GM18858 (cell line): ENCODE data around the gene DNAJC8.

Source experiments
- ATAC-seq: cut with Tn5 transposase; IDR thresholded peaks from one replicate; pipeline ENCODE4 v1.9.1; 2021; ENCODE audit not compliant: unreplicated experiment

The DNAJC8 gene

GRCh38 chr1:28208818-28209441 lies 23.9 kb downstream of the DNAJC8 start:
- no peak for ATAC-seq

DNA sequence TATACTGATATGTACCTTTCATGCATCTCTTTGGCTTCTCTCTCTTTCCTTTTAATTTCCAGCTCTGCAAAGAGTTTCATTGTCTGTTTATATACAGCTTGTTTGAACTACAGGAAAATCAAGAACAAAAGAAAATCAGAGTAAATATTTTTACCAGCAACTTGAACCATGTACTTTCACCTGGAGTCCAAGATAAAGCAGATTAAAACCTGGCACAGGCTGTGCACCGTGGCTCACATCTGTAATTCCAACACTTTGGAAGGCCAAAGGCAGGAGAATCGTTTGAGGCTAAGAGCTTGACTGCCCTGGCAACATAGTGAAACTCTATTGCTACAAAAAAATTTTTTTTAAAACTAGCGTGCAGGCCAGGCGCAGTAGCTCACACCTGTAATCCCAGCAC lies 27.6 kb downstream of the DNAJC8 start:
- ATAC-seq: no peak

DNA sequence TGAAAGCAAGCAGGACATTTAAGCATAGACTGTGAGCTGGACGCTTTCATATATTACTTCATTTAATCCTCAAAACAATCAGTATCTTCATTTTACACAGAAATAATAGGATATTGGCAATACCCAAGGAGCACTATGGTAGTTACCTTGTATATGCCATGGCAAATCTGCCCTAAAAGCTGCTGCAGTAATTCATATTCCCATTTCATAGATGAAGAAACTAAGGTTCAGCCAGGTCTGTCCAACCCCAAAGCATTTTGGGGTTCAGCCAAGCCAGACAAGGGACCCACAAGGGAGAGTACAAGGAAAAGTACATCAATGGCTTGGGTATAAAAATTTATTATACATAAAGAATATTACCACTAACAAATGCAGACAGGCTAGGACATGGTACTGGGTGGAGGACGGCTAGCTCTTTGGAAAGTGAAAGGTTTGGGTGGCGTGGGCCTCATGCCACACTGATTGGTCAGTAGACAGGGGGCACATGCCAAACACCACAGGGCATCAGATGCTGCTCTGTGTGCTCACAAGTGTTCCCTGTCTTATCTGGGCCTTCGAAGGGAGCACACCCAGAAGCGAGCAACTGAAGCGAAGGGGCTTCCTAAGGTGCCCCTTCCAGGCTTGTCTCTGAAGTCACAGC lies 32.5 kb downstream of the DNAJC8 start:
- no peak for ATAC-seq

DNA sequence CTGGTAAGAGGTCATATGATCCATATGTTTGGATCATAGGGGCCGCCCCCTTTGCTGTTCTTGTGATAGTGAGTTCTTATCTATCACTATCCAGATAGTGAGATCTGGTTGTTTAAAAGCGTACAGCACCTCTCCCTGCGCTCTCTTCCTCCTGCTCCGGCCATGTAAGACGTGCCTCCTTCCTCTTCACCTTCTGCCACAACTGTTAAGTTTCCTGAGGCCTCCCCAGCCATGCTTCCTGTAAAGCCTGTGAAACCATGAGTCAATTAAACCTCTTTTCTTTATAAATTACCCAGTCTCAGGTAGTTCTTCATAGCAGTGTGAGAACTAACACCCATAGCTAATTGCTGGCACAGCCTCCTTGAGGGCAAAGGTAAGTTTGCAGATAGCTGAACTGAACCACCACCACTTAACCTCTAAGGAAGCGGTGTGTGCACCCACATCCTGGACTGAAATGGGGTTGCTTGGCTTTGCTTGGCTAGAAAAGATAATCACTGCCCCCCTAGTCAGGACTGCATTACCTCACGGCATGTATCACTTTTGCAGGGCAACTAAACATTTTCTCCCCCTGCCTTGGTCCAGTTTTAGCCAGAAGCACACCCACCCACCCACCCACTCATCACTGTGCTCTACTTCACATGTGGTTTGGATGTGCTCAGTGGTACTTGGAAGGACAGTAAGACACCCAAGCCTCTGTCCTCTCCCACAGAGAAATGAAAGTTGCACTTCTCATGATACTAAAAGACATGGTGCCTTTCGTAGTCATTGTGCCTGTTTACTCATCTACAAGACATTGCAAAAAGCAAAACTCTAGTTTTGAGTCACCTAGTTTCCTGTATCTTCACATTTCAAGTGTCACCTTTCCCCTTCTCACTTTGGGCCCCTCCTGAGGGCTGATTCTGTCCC lies 33.2 kb downstream of the DNAJC8 start:
- peak; percentile 73 for ATAC-seq

GRCh38 chr1:28197682-28198415 lies 35.0 kb downstream of the DNAJC8 start:
- ATAC-seq: no peak

DNA sequence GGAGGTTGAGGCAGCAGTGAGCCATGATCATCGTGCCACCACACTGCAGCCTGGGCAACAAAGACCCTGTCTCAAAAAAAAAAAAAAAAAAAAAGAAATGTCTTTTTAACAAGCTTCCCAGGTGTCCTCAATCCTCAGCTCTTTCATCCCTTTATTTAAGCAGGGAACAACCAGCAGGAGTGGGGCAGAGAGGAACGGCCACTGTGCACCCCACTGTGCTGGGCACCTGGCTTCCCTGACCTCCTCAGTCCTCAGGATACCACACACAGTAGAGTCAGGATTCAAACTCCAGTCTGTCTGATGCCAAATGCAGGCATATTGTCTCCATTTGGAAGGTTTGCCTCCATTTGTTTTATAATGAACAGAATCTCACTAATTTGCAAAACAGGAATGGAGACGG lies 36.5 kb downstream of the DNAJC8 start:
- ATAC-seq: no peak

- no peak for ATAC-seq
These were observed 37.0 kb downstream of the DNAJC8 start for GRCh38 chr1:28195780-28196179.

DNA sequence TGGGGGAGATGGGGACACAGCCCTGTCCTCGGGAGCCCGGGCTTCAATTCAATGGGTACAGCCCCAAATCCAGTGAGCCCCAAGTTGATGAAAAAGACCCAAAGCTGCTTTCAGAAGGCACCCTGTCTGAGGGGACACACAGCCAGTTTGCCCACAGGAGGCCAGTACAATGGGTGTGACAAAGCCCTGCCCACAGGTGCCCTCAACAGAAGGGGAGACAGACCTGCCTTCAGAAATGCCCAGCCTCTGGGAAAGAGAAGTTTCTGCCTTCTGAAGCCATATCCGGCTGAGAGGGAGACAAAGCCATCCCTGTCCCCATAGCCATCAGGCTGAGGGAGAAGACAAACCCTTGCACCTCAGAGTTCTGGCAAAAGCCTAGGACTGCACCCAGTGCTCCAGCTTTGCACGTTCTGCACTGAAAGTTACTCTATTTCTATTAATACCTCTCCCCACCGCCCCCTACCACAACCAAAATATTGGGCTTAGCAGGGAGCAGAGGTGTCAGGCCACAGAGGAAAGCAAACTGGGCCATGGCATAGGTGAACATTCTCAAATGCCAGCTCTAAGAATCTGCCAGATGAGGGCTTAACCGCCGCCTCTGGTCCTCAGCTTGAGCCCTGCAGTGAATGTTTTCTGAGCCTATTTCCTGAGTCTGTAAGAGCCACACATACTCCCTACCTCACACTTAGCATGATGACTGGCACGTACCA lies 38.3 kb downstream of the DNAJC8 start:
- no peak for ATAC-seq

- no peak for ATAC-seq
These were observed 39.1 kb downstream of the DNAJC8 start for GRCh38 chr1:28193701-28194161.

DNA sequence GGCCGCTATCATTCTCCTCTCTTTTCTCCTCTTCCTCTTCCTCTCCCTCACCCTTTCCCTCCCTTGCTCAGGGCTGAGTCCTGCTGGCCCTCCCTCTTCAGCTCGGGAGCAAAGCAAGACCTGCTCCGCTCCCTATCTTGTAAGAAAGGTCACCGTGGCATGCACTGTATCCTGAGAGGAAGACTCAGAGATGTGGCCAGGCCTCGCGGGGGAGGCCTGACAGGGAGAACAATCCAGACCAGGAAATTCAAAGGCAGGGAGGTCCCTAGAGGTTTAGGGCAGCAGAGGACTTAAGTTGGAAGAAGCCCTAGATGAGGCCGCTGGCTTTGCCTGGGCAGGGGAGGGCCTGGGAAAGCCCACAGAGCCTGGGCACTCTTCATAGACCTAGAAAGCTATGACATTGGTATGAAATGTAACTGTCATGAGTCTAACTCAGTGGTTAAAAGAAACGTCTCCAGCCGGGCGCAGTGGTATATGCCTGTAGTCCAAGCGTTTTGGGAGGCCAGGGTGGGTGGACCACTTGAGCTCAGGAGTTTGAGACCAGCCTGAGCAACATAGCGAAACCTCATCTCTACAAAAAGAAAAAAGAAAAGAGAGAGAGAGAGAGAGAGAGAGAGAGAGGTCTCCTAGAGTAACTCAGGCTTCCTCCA lies 41.7 kb downstream of the DNAJC8 start:
- no peak for ATAC-seq

- ATAC-seq: no peak
These were observed 42.4 kb downstream of the DNAJC8 start for GRCh38 chr1:28190337-28190979.

GRCh38 chr1:28185071-28185470 lies 47.8 kb downstream of the DNAJC8 start:
- no peak for ATAC-seq

DNA sequence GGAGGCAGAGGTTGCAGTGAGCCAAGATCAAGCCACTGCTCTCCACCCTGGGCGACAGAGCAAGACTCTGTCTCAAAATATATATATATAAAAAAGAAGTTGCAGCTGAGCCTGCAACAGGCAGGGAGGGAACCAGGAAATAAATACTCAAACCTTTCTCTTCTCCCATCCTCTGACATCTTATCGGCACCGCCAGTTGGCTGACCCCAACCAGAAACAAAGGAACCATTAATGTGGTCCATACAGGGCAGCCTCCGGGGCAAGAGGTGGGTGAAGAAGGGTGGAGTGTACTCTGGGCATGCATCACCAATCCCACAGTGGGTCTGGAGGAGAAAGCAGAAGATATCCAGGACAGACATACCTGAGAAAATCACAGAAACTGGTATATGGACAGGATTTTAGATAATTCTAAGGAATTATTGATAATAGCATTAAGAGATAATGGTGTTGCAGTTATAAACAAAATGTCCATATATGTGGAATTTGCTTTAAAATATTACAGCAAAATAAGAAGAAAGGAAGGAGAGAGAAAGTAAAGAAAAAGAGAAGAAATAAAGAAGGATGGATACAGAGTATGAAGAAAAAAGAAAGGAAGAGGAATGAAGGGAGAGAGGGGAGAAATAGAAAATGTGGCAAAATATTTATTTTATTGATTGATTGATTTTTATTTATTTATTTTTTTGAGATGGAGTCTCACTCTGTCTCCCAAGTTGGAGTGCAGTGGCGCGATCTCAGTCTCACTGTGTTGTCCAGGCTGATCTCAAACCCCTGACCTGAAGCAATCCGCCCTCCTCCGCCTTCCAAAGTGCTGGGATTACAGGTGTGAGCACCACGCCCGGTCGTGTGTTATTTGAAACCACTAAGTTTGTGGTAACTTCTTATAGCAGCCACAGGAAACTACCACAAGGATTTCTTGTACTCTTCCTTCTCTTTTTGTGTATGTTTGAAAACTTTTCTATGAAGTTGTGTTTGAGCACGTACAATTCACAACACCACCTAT lies 52.2 kb downstream of the DNAJC8 start:
- no peak for ATAC-seq

DNA sequence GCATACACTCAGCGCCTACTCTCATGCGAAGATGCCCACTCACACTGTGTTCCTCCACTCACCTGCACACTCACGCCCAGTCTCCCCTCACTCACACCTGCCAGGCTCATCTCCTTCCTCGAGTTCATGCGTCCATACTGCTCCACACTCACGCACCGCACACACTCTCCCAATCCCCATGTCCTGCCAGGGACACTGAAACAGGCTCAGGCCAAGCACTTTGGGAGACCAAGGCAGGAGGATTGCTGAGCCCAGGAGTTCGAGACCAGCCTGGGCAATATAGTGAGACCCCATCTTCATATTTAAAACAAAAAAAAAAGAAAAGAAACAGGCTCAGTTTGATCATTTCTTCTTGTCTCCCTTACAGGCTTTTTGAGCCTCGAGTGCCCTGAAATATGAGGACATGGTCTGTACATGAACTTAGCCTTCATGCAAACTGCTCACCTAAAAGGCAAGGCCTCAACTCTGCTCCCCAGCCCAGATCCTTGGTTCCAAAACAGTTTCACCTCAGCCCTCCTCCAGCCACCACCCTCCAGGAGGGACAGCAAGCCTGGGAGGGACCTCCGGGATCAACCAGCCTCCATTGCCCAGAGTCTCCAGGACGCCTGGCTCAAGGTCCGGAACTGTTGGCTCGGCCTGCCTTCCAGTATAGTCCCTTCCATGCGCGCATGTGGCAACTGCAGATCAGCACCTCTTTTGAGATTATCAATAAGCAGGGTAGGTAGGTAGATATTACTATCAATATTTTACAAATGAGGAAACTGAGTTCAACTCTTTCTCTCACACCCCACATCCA lies 53.9 kb downstream of the DNAJC8 start:
- ATAC-seq: no peak

DNA sequence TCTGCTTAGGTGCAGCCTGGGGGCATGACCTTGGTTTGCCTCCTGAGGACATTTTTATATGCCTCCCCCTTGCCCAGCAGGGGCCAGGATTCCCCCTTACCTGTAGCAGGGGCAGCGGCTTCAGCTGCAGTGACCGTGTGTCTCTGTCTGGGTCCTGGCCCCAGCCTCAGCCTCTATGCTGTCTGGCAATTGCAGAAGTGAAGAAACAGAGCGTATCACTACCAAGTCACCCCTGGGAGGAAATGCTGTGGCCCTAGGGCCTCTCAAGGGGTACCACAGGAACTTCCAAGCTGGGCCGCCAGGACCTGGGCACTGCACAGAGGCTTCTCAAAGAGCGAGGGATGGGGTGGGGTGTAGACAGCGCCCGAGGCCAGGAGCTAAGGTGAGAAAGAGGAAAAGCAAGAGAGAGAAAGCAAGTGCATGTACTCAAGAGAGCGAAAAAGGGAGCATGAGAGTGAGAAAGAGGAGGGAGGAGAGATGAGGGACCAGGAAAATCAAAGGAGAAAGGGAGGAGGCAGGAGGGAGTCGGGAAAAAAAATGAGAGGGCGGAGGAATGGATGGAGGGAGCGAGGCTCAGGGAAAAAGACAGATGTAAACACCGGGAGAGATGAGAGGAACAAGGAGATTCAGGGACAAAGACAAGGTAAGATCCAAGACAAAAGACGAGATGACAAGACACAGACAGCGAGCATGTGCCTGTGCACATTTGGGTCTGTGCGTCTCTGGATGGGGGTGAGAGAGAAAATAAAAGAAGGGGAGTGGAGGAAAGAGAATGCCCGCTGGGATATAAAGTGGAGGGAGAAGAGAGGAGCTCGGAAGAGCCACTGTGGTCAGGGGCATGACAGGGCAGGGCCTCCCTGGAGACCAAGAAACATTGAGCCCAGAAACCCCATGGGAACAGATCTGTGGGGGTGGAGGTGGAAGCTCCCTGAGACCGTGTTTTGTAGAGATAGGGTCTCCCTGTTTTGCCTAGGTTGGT lies 56.0 kb downstream of the DNAJC8 start, which contains the start of gene PTAFR:
Gene PTAFR, minus strand, starts transcription at position 199 of the 979 bp plus-strand sequence. CDS start 25,669 bp downstream, outside the sequence.
- no peak for ATAC-seq

GRCh38 chr1:28175955-28176485 lies 56.8 kb downstream of the DNAJC8 start:
- ATAC-seq: no peak
